ENCODE results near the gene IL17C. TPM values are rescaled to one million over a fixed set of nuclear protein-coding genes. Genes with fewer than 3 reads are reported as not detected.
A peak's percentile ranks its signal among the peaks of the same experiment; 100 is the strongest.

The IL17C gene
- total RNA-seq, 1 experiment from 2014 or later = 0.31 TPM

DNA sequence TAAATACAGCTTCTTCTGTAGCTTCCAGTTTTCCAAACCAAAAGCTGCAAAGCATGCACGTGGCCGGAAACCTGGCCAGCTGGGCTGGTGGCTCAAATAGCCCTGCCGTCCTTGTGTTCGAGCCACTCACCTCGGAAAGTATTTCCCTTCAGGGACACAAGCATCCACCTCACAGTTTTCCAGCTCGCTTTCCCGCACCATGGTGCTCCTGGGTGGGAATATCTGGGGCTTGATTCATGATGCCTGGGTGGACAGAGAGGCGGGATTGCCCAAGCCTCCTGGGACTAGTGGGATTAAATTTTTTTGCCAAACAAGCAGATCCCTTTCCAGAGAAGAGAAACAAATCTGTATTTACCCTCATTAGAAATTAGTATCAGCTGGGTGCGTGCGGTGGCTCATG lies 31.6 kb downstream of the IL17C start:
- Histone ChIP-seq H2BK12ac (ENCODE audit: insufficient read length, low read depth, low read length) (no peak overlapping the region), H3K9me3 (ENCODE audit: control insufficient read depth, low read depth, low read length) (no peaks in the 10 kb centered on the region), H3K4ac (ENCODE audit: low read depth, low read length) (no peak overlapping the region), H4K20me1 (ENCODE audit: control insufficient read depth, insufficient read depth, insufficient read length) (no peaks in the 10 kb centered on the region), H3K4me2 (ENCODE audit: insufficient read depth, insufficient read length, low read length) (no peak overlapping the region), H3K27ac (ENCODE audit: insufficient read length, low read depth, low read length) (no peak overlapping the region), H2BK15ac (ENCODE audit: low read depth, low read length) (no peak overlapping the region), H2AK5ac (ENCODE audit: insufficient read length, low read length) (no peak overlapping the region), H3K23me2 (ENCODE audit: insufficient read length, low read depth, low read length, poor library complexity, severe bottlenecking) (no peaks in the 10 kb centered on the region), H2AFZ (ENCODE audit: low read length) (no peak overlapping the region), H3K9ac (ENCODE audit: extremely low read depth, insufficient read length, low read length) (no peak overlapping the region), H4K8ac (replicated peaks; ENCODE audit: insufficient read length, low read depth, low read length) (no peak overlapping the region), H3T11ph (ENCODE audit: low read length) (no peak overlapping the region), H4K5ac (ENCODE audit: insufficient read length, low read depth, low read length) (no peak overlapping the region), H2BK5ac (ENCODE audit: insufficient read length, low read length) (no peak overlapping the region), H3K27me3 (ENCODE audit: insufficient read depth, low read length) (no peaks in the 10 kb centered on the region), H3K79me2 (ENCODE audit: insufficient read depth, low read length) (no peaks in the 10 kb centered on the region), H2BK20ac (ENCODE audit: low read depth, low read length, poor library complexity, severe bottlenecking) (no peak overlapping the region), H3K23ac (ENCODE audit: insufficient read length, low read depth, low read length) (no peak overlapping the region), H3K4me1 (ENCODE audit: insufficient read depth, low read length) (no peaks in the 10 kb centered on the region), H2BK120ac (ENCODE audit: low read depth, low read length, poor library complexity, severe bottlenecking) (no peak overlapping the region), H3K14ac (ENCODE audit: insufficient read depth, low read length) (no peak overlapping the region), H3K18ac (ENCODE audit: insufficient read length, low read depth, low read length) (no peak overlapping the region), H3K56ac (ENCODE audit: insufficient read length, low read depth, low read length) (no peak overlapping the region), H4K91ac (ENCODE audit: insufficient read length, low read depth, low read length) (no peak overlapping the region), H3K79me1 (ENCODE audit: insufficient read depth, low read depth, low read length, poor library complexity, severe bottlenecking) (no peaks in the 10 kb centered on the region)
- TF ChIP-seq, protein P1, sequence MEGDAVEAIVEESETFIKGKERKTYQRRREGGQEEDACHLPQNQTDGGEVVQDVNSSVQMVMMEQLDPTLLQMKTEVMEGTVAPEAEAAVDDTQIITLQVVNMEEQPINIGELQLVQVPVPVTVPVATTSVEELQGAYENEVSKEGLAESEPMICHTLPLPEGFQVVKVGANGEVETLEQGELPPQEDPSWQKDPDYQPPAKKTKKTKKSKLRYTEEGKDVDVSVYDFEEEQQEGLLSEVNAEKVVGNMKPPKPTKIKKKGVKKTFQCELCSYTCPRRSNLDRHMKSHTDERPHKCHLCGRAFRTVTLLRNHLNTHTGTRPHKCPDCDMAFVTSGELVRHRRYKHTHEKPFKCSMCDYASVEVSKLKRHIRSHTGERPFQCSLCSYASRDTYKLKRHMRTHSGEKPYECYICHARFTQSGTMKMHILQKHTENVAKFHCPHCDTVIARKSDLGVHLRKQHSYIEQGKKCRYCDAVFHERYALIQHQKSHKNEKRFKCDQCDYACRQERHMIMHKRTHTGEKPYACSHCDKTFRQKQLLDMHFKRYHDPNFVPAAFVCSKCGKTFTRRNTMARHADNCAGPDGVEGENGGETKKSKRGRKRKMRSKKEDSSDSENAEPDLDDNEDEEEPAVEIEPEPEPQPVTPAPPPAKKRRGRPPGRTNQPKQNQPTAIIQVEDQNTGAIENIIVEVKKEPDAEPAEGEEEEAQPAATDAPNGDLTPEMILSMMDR (conservative IDR thresholded peaks at IDR 0.05) = no peak
- no peak overlapping the region for H3K4me3 Mint-ChIP-seq
- H3K27ac Mint-ChIP-seq = peak overlapping the region in 1 of 3 experiments; percentile 15; a peak in 1 of 7 replicates
- peaks cover 3% of the 10 kb centered on the region in 2 experiments; a peak in 2 of 5 replicates for H3K9me3 Mint-ChIP-seq
- no CpG with 5 or more reads among the region's 10 CpGs for WGBS (ENCODE audit: extremely low coverage, insufficient read length, low lambda C conversion rate)
- DNase-seq = no peak
- no peaks in the 10 kb centered on the region; the same call in 1 of the 2 replicates for H3K27me3 Mint-ChIP-seq (ENCODE audit: low read depth)
- peaks cover 9 to 10% of the 10 kb centered on the region in 2 experiments for H3K4me1 Mint-ChIP-seq
- peaks cover 13 to 32% (median 16%) of the 10 kb centered on the region in 3 experiments for H3K36me3 Mint-ChIP-seq (ENCODE audit: insufficient read depth in 1 of 3, low read depth in 3 of 3)

Data from H9 (cell line).